HepG2 (cell line): Measurements from ENCODE around the gene TUBGCP3. TPM values are rescaled to one million over a fixed set of nuclear protein-coding genes. Genes with fewer than 3 reads are reported as not detected.

Source experiments
- ATF6 ChIP-seq: sonication (generic); formaldehyde crosslinking; conservative IDR thresholded peaks from 2 replicates; pipeline ENCODE4 v1.4.0; 2020; ENCODE audit warnings: missing genetic modification reagents
- MIXL1 ChIP-seq: IDR thresholded peaks from 2 replicates; pipeline ENCODE4 v1.6.1; 2016
- SETDB1 ChIP-seq: sonication (generic); formaldehyde crosslinking; IDR thresholded peaks from 2 replicates; pipeline ENCODE4 v1.5.1; 2020; ENCODE audit warnings: missing genetic modification reagents, mild to moderate bottlenecking, borderline replicate concordance
- TMF1 ChIP-seq: sonication (generic); formaldehyde crosslinking; IDR thresholded peaks from 2 replicates; pipeline ENCODE4 v1.8.1; 2022; ENCODE audit warnings: low read depth, missing genetic modification reagents
- U2AF1 ChIP-seq: fragments of 200-400 bp; formaldehyde crosslinking; optimal IDR thresholded peaks from 2 replicates; pipeline ENCODE3; 2017; ENCODE audit warnings: mild to moderate bottlenecking, low read depth, low read length
- ZNF383 ChIP-seq: sonication (generic); formaldehyde crosslinking; IDR thresholded peaks from 2 replicates; pipeline ENCODE4 v1.4.0; 2020; ENCODE audit warnings: missing genetic modification reagents, mild to moderate bottlenecking, borderline replicate concordance
- ZNF446 ChIP-seq: sonication (generic); formaldehyde crosslinking; IDR thresholded peaks from 2 replicates; pipeline ENCODE4 v1.5.0; 2020; ENCODE audit warnings: mild to moderate bottlenecking, missing genetic modification reagents
- ZNF510 ChIP-seq: sonication (generic); formaldehyde crosslinking; IDR thresholded peaks from 2 replicates; pipeline ENCODE4 v1.4.0; 2020; ENCODE audit warnings: low read depth, mild to moderate bottlenecking, missing genetic modification reagents
- ZNF724P ChIP-seq: sonication (generic); formaldehyde crosslinking; IDR thresholded peaks from 2 replicates; pipeline ENCODE4 v1.8.0; 2022; ENCODE audit warnings: missing genetic modification reagents, borderline replicate concordance
- ZNF776 ChIP-seq: sonication (generic); formaldehyde crosslinking; IDR thresholded peaks from 2 replicates; pipeline ENCODE4 v1.4.0; 2020; ENCODE audit warnings: mild to moderate bottlenecking, missing genetic modification reagents
- polyA plus RNA-seq, 8 experiments: library from polyadenylated mRNA; depleted of rRNA in 3 of 8; stranded (reverse) in 7 of 8; unstranded in 1 of 8; fragments of >200 nt; fragmentation: Illumina TruSeq in 4 of 8; extraction: Trizol in 4 of 8; gene quantifications; 2 replicates each; pipeline versions ENCODE4 v1.2.1 to v1.2.3, GENCODE V29; 2011 to 2016; ENCODE audit warnings: low read depth in 4 of 8, missing spikeins in 1 of 8, mixed read lengths in 1 of 8; ENCODE audit not compliant: insufficient read depth in 1 of 8
- total RNA-seq, 5 experiments: library from RNA; depleted of rRNA; stranded (reverse); fragments of >200 nt; fragmentation: Illumina TruSeq; extraction: Trizol; gene quantifications; 2 replicates each; pipeline ENCODE4 v1.2.3, GENCODE V29; 2016; ENCODE audit warnings: low read depth in 1 of 5
- TF ChIP-seq, protein P1 (sequence below): sonication (generic); formaldehyde crosslinking; IDR thresholded peaks from 2 replicates; pipeline ENCODE4 v1.5.1; 2020; ENCODE audit warnings: mild to moderate bottlenecking, missing genetic modification reagents, moderate library complexity
- TF ChIP-seq, protein P2 (sequence below): sonication (generic); formaldehyde crosslinking; IDR thresholded peaks from 2 replicates; pipeline ENCODE4 v1.8.1; 2023; ENCODE audit warnings: mild to moderate bottlenecking, missing genetic modification reagents, borderline replicate concordance
- TF ChIP-seq, protein P3 (sequence below): sonication (generic); formaldehyde crosslinking; IDR thresholded peaks from 2 replicates; pipeline ENCODE4 v1.4.0; 2020; ENCODE audit warnings: missing genetic modification reagents, borderline replicate concordance
- TF ChIP-seq, protein P4 (sequence below): sonication (generic); formaldehyde crosslinking; IDR thresholded peaks from 2 replicates; pipeline ENCODE4 v1.4.0; 2020; ENCODE audit warnings: missing genetic modification reagents
- TF ChIP-seq, protein P5 (sequence below): sonication (generic); formaldehyde crosslinking; IDR thresholded peaks from 2 replicates; pipeline ENCODE4 v1.5.1; 2020; ENCODE audit warnings: missing genetic modification reagents, mild to moderate bottlenecking, borderline replicate concordance

Gene TUBGCP3
- total and polyA plus RNA-seq, 2 of the 13 experiments (the other 11 are each of a cell fraction or from before 2014, with no cell fraction given): 12.6 to 15.5 TPM

GRCh38 chr13:112587764-112588489, at the start of gene TUBGCP3 (continued):
- TF ChIP-seq ZNF446 (CRISPR knock-in tag) (peak; percentile 96), SETDB1 (CRISPR knock-in tag) (0 out of 2 replicates have a peak, but pooled peaks have one; percentile 19), ZNF724P (peak; percentile 98), ATF6 (CRISPR knock-in tag) (no peak), MIXL1 (CRISPR knock-in tag) (peak; percentile 68), ZNF776 (CRISPR knock-in tag) (peak; percentile 92; the same call in 1 of the 2 replicates), ZNF383 (peak; percentile 55; the same call in 1 of the 2 replicates), U2AF1 (peak; percentile 96), ZNF510 (CRISPR knock-in tag) (peak; percentile 95), TMF1 (CRISPR knock-in tag) (peak; percentile 91; the same call in 1 of the 2 replicates)
- TF ChIP-seq, protein P1, sequence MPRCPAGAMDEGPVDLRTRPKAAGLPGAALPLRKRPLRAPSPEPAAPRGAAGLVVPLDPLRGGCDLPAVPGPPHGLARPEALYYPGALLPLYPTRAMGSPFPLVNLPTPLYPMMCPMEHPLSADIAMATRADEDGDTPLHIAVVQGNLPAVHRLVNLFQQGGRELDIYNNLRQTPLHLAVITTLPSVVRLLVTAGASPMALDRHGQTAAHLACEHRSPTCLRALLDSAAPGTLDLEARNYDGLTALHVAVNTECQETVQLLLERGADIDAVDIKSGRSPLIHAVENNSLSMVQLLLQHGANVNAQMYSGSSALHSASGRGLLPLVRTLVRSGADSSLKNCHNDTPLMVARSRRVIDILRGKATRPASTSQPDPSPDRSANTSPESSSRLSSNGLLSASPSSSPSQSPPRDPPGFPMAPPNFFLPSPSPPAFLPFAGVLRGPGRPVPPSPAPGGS (CRISPR knock-in tag): peak; percentile 98
- TF ChIP-seq, protein P2, sequence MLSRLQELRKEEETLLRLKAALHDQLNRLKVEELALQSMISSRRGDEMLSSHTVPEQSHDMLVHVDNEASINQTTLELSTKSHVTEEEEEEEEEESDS (CRISPR knock-in tag): no peak; the same call in 1 of the 2 replicates
- TF ChIP-seq, protein P3, sequence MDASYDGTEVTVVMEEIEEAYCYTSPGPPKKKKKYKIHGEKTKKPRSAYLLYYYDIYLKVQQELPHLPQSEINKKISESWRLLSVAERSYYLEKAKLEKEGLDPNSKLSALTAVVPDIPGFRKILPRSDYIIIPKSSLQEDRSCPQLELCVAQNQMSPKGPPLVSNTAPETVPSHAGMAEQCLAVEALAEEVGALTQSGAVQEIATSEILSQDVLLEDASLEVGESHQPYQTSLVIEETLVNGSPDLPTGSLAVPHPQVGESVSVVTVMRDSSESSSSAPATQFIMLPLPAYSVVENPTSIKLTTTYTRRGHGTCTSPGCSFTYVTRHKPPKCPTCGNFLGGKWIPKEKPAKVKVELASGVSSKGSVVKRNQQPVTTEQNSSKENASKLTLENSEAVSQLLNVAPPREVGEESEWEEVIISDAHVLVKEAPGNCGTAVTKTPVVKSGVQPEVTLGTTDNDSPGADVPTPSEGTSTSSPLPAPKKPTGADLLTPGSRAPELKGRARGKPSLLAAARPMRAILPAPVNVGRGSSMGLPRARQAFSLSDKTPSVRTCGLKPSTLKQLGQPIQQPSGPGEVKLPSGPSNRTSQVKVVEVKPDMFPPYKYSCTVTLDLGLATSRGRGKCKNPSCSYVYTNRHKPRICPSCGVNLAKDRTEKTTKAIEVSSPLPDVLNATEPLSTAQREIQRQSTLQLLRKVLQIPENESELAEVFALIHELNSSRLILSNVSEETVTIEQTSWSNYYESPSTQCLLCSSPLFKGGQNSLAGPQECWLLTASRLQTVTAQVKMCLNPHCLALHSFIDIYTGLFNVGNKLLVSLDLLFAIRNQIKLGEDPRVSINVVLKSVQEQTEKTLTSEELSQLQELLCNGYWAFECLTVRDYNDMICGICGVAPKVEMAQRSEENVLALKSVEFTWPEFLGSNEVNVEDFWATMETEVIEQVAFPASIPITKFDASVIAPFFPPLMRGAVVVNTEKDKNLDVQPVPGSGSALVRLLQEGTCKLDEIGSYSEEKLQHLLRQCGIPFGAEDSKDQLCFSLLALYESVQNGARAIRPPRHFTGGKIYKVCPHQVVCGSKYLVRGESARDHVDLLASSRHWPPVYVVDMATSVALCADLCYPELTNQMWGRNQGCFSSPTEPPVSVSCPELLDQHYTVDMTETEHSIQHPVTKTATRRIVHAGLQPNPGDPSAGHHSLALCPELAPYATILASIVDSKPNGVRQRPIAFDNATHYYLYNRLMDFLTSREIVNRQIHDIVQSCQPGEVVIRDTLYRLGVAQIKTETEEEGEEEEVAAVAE: peak; percentile 69; the same call in 1 of the 2 replicates
- TF ChIP-seq, protein P4, sequence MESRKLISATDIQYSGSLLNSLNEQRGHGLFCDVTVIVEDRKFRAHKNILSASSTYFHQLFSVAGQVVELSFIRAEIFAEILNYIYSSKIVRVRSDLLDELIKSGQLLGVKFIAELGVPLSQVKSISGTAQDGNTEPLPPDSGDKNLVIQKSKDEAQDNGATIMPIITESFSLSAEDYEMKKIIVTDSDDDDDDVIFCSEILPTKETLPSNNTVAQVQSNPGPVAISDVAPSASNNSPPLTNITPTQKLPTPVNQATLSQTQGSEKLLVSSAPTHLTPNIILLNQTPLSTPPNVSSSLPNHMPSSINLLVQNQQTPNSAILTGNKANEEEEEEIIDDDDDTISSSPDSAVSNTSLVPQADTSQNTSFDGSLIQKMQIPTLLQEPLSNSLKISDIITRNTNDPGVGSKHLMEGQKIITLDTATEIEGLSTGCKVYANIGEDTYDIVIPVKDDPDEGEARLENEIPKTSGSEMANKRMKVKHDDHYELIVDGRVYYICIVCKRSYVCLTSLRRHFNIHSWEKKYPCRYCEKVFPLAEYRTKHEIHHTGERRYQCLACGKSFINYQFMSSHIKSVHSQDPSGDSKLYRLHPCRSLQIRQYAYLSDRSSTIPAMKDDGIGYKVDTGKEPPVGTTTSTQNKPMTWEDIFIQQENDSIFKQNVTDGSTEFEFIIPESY (CRISPR knock-in tag): peak; percentile 63; the same call in 1 of the 2 replicates
- TF ChIP-seq, protein P5, sequence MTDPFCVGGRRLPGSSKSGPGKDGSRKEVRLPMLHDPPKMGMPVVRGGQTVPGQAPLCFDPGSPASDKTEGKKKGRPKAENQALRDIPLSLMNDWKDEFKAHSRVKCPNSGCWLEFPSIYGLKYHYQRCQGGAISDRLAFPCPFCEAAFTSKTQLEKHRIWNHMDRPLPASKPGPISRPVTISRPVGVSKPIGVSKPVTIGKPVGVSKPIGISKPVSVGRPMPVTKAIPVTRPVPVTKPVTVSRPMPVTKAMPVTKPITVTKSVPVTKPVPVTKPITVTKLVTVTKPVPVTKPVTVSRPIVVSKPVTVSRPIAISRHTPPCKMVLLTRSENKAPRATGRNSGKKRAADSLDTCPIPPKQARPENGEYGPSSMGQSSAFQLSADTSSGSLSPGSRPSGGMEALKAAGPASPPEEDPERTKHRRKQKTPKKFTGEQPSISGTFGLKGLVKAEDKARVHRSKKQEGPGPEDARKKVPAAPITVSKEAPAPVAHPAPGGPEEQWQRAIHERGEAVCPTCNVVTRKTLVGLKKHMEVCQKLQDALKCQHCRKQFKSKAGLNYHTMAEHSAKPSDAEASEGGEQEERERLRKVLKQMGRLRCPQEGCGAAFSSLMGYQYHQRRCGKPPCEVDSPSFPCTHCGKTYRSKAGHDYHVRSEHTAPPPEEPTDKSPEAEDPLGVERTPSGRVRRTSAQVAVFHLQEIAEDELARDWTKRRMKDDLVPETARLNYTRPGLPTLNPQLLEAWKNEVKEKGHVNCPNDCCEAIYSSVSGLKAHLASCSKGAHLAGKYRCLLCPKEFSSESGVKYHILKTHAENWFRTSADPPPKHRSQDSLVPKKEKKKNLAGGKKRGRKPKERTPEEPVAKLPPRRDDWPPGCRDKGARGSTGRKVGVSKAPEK (CRISPR knock-in tag): 0 out of 2 replicates have a peak, but pooled peaks have one; percentile 3
